Activated CD8-positive, alpha-beta memory T cell treated with anti-CD3 and anti-CD28 coated beads for 36 hours (primary cell): ENCODE data around the gene FGF3. TPM values are rescaled to one million over a fixed set of nuclear protein-coding genes. Genes with fewer than 3 reads are reported as not detected.
"Not testable (repeated sequence)": the region's sequence is repeated elsewhere in the genome, so short reads cannot be mapped to it uniquely, and the experiment has no call there.

Experiments
- CTCF ChIA-PET: fragments of 350-600 bp; sonication (Branson Sonifier 250); formaldehyde crosslinking; loops from one replicate; lab custom pipeline; 2021; ENCODE audit warnings: antibody characterized with exemption; lab: Charles Lee
- POLR2A ChIA-PET: fragments of 350-600 bp; sonication (Branson Sonifier 250); formaldehyde crosslinking; loops from one replicate; lab custom pipeline; 2021; ENCODE audit warnings: antibody characterized with exemption; lab: Charles Lee
- total RNA-seq, 2 experiments: library from RNA; stranded (reverse); gene quantifications; one replicate each; pipeline ENCODE4 v1.2.3, GENCODE V29; 2021

FGF3 gene
- total RNA-seq, 2 experiments from 2014 or later = not detected

- CTCF ChIA-PET = no interaction called here
These were observed 31.8 kb downstream of the FGF3 start for GRCh38 chr11:69787457-69787856.

GRCh38 chr11:69781241-69781640, 38.0 kb downstream of the FGF3 start:
- CTCF ChIA-PET = no interaction called here
- POLR2A ChIA-PET = no interaction called here

More at GRCh38 chr11:69787457-69787856, 31.8 kb downstream of the FGF3 start:
- POLR2A ChIA-PET = no interaction called here

- CTCF ChIA-PET = interaction anchor here (1.7 kb wide), 1 partner anchor 109 kb away, joined by 3 read pairs; no protein-coding TSS in a partner anchor
- POLR2A ChIA-PET = no interaction called here
These were observed 40.8 kb downstream of the FGF3 start for GRCh38 chr11:69778373-69778772.

- ChIA-PET POLR2A (no interaction called here), CTCF (no interaction called here)
These were observed 44.0 kb downstream of the FGF3 start, which contains the start of gene FGF4 for GRCh38 chr11:69775163-69775755. Gene FGF4 (minus strand): TSS chr11:69775341. CDS start chr11:69775084, 257 bp downstream.

- CTCF ChIA-PET = no interaction called here
- POLR2A ChIA-PET = no interaction called here
These were observed 44.7 kb downstream of the FGF3 start for GRCh38 chr11:69774354-69775162.

- CTCF ChIA-PET = no interaction called here
- POLR2A ChIA-PET = no interaction called here
These were observed 45.4 kb downstream of the FGF3 start for GRCh38 chr11:69773626-69774353.

- ChIA-PET POLR2A (no interaction called here), CTCF (no interaction called here)
These were observed 47.8 kb downstream of the FGF3 start for GRCh38 chr11:69771466-69771865.

GRCh38 chr11:69770540-69770939, 48.7 kb downstream of the FGF3 start:
- ChIA-PET CTCF (no interaction called here), POLR2A (no interaction called here)

GRCh38 chr11:69765498-69765995, 53.7 kb downstream of the FGF3 start:
- CTCF ChIA-PET = interaction anchor here (0.6 kb wide), 1 partner anchor 413 kb away, joined by 4 read pairs; no protein-coding TSS in a partner anchor

GRCh38 chr11:69764918-69765317, 54.3 kb downstream of the FGF3 start:
- POLR2A ChIA-PET, CTCF ChIA-PET: not testable (repeated sequence)

More at GRCh38 chr11:69765498-69765995, 53.7 kb downstream of the FGF3 start:
- POLR2A ChIA-PET = no interaction called here

- POLR2A ChIA-PET = no interaction called here
These were observed 58.9 kb downstream of the FGF3 start for GRCh38 chr11:69760319-69760718.

More at GRCh38 chr11:69760319-69760718, 58.9 kb downstream of the FGF3 start:
- CTCF ChIA-PET = no interaction called here

Other genes starting within 250 kb of the FGF3 start
- 1 to 10 TPM; 1.7 to 2.8 TPM for gene CCND1, start 178.3 kb downstream of the FGF3 start, total RNA-seq
- 10 to 100 TPM; 23.6 to 24.8 TPM for gene LTO1, start 144.1 kb downstream of the FGF3 start, total RNA-seq
- not detected for gene FGF19, start 115.4 kb downstream of the FGF3 start, total RNA-seq
- gene FGF4, start 44.1 kb downstream of the FGF3 start, total RNA-seq = not detected